SU-DHL-6 (cell line): Measurements from ENCODE around the gene KIF13A.

ENCODE experiments used
- CTCF ChIP-seq: fragments of 200-600 bp; sonication (generic); IDR thresholded peaks from one replicate; pipeline ENCODE4 v1.5.1; 2017; ENCODE audit warnings: antibody characterized with exemption, mild to moderate bottlenecking, low read length, moderate library complexity; ENCODE audit not compliant: insufficient read depth, poor library complexity, severe bottlenecking
- EZH2phosphoT487 ChIP-seq: fragments of 200-600 bp; sonication (generic), shearing (Covaris generic); conservative IDR thresholded peaks from 2 replicates; pipeline ENCODE4 v1.6.1; 2018; ENCODE audit warnings: mild to moderate bottlenecking, antibody characterized with exemption, low read length, moderate library complexity, mixed read lengths

- TF ChIP-seq EZH2phosphoT487 (no peak), CTCF (no peak)
Measured at GRCh38 chr6:17790489-17790888, 196.9 kb downstream of the KIF13A start.
